Immature natural killer cell (primary cell): ENCODE data around the gene CBLB. TPM values are rescaled to one million over a fixed set of nuclear protein-coding genes. Genes with fewer than 3 reads are reported as not detected.

Source experiments
- DNase-seq, 3 donors: peaks; one replicate each; pipeline ENCODE4 v3.0.0; 2022; ENCODE audit warnings: mixed read lengths in 1 of 3
- H3K27ac Mint-ChIP-seq, 6 donors: one replicate each; pipeline ENCODE4 v1.8.0; 2020; ENCODE audit warnings: mixed read lengths in 6 of 6, mild to moderate bottlenecking in 5 of 6, inconsistent platforms in 4 of 6, moderate library complexity in 3 of 6
- H3K27me3 Mint-ChIP-seq, 3 donors: one replicate each; pipeline ENCODE4 v1.8.0; 2020 to 2021; ENCODE audit warnings: low read depth in 3 of 3, mild to moderate bottlenecking in 3 of 3, mixed read lengths in 3 of 3, moderate library complexity in 3 of 3, inconsistent platforms in 1 of 3
- H3K36me3 Mint-ChIP-seq, 3 donors: one replicate each; pipeline ENCODE4 v1.8.0; 2020; ENCODE audit warnings: mixed read lengths in 3 of 3, inconsistent platforms in 2 of 3, mild to moderate bottlenecking in 2 of 3
- H3K4me1 Mint-ChIP-seq, 2 donors: one replicate each; pipeline ENCODE4 v1.8.0; 2020; ENCODE audit warnings: inconsistent platforms in 2 of 2, mild to moderate bottlenecking in 2 of 2, mixed read lengths in 2 of 2, moderate library complexity in 1 of 2
- H3K4me3 Mint-ChIP-seq, 5 donors: one replicate each; pipeline ENCODE4 v1.8.0; 2020; ENCODE audit warnings: mild to moderate bottlenecking in 5 of 5, mixed read lengths in 5 of 5, inconsistent platforms in 3 of 5, moderate library complexity in 3 of 5
- H3K9me3 Mint-ChIP-seq, 6 donors: one replicate each; pipeline ENCODE4 v1.8.0; 2020; ENCODE audit warnings: mild to moderate bottlenecking in 6 of 6, mixed read lengths in 6 of 6, inconsistent platforms in 4 of 6, moderate library complexity in 3 of 6
- polyA plus RNA-seq, 3 donors: library from polyadenylated mRNA; unstranded; fragments of 300-500 nt; fragmentation: Illumina TruSeq; gene quantifications; one replicate each; pipeline ENCODE4 v1.2.3, GENCODE V29; 2021

CBLB gene
- polyA plus RNA-seq, 3 donors from 2014 or later = 27.7 to 62.4 (median 31.5) TPM

GRCh38 chr3:105800320-105800719 is 68.5 kb downstream of the CBLB start:
- DNase-seq = no peak
- H3K9me3 Mint-ChIP-seq = peaks cover 0 to 2% (median 0%) of the 10 kb centered on the region in 6 donors
- peak overlapping the region; percentile 14 to 77 (median 50) for H3K27ac Mint-ChIP-seq
- H3K4me3 Mint-ChIP-seq = no peak overlapping the region
- peaks cover 79 to 94% of the 10 kb centered on the region in 2 donors for H3K4me1 Mint-ChIP-seq
- peaks cover 0 to 11% (median 6%) of the 10 kb centered on the region in 3 donors for H3K36me3 Mint-ChIP-seq
- H3K27me3 Mint-ChIP-seq = peaks cover 0 to 2% (median 0%) of the 10 kb centered on the region in 3 donors

- Mint-ChIP-seq H3K9me3 (no peaks in the 10 kb centered on the region), H3K27me3 (no peaks in the 10 kb centered on the region), H3K27ac (peak overlapping the region; percentile 29 to 90 (median 56)), H3K4me3 (peak overlapping the region in 3 of 5 donors; percentile 17 to 22 (median 18)), H3K36me3 (peaks cover 0 to 5% (median 3%) of the 10 kb centered on the region in 3 donors), H3K4me1 (peaks cover 81 to 95% of the 10 kb centered on the region in 2 donors)
- DNase-seq = no peak
Observed at GRCh38 chr3:105799286-105799685, 69.5 kb downstream of the CBLB start.

GRCh38 chr3:105798381-105798934 is 70.4 kb downstream of the CBLB start:
- no peaks in the 10 kb centered on the region for H3K9me3 Mint-ChIP-seq
- H3K4me3 Mint-ChIP-seq = peak overlapping the region; percentile 17 to 52 (median 22)
- no peak for DNase-seq

GRCh38 chr3:105793040-105793439 is 75.8 kb downstream of the CBLB start:
- Mint-ChIP-seq H3K4me1 (peaks cover 82 to 91% of the 10 kb centered on the region in 2 donors), H3K27ac (peak overlapping the region; percentile 30 to 79 (median 50))

More at GRCh38 chr3:105798381-105798934, 70.4 kb downstream of the CBLB start:
- Mint-ChIP-seq H3K27me3 (no peaks in the 10 kb centered on the region), H3K27ac (peak overlapping the region; percentile 39 to 90 (median 69)), H3K36me3 (peaks cover 0 to 5% (median 4%) of the 10 kb centered on the region in 3 donors), H3K4me1 (peaks cover 82 to 98% of the 10 kb centered on the region in 2 donors)

GRCh38 chr3:105791919-105792786 is 76.7 kb downstream of the CBLB start:
- Mint-ChIP-seq H3K27ac (peak overlapping the region; percentile 50 to 79 (median 54)), H3K9me3 (no peaks in the 10 kb centered on the region), H3K36me3 (peaks cover 0 to 5% (median 4%) of the 10 kb centered on the region in 3 donors), H3K27me3 (no peaks in the 10 kb centered on the region), H3K4me1 (peaks cover 82 to 91% of the 10 kb centered on the region in 2 donors), H3K4me3 (peak overlapping the region in 1 of 5 donors; percentile 40)
- DNase-seq = no peak

More at GRCh38 chr3:105793040-105793439, 75.8 kb downstream of the CBLB start:
- Mint-ChIP-seq H3K27me3 (no peaks in the 10 kb centered on the region), H3K9me3 (no peaks in the 10 kb centered on the region), H3K36me3 (peaks cover 0 to 5% (median 4%) of the 10 kb centered on the region in 3 donors), H3K4me3 (peak overlapping the region in 1 of 5 donors; percentile 43)
- no peak for DNase-seq

GRCh38 chr3:105791131-105791530 is 77.7 kb downstream of the CBLB start:
- H3K9me3 Mint-ChIP-seq = no peaks in the 10 kb centered on the region
- peak overlapping the region in 5 of 6 donors; percentile 27 to 50 (median 42) for H3K27ac Mint-ChIP-seq
- H3K36me3 Mint-ChIP-seq = peaks cover 0 to 4% (median 3%) of the 10 kb centered on the region in 3 donors
- H3K27me3 Mint-ChIP-seq = no peaks in the 10 kb centered on the region
- H3K4me3 Mint-ChIP-seq = peak overlapping the region in 2 of 5 donors; percentile 25 to 32
- peaks cover 81 to 91% of the 10 kb centered on the region in 2 donors for H3K4me1 Mint-ChIP-seq
- no peak for DNase-seq

- H3K4me1 Mint-ChIP-seq = peaks cover 81 to 91% of the 10 kb centered on the region in 2 donors
Observed at GRCh38 chr3:105790534-105790933, 78.3 kb downstream of the CBLB start.

GRCh38 chr3:105788593-105788992 is 80.2 kb downstream of the CBLB start:
- no peak overlapping the region for H3K4me3 Mint-ChIP-seq
- no peaks in the 10 kb centered on the region for H3K27me3 Mint-ChIP-seq
- H3K36me3 Mint-ChIP-seq = peaks cover 0 to under 1% (median 0%) of the 10 kb centered on the region in 3 donors
- no peak for DNase-seq
- peaks cover 76 to 89% of the 10 kb centered on the region in 2 donors for H3K4me1 Mint-ChIP-seq
- no peaks in the 10 kb centered on the region for H3K9me3 Mint-ChIP-seq
- H3K27ac Mint-ChIP-seq = peak overlapping the region in 1 of 6 donors; percentile 34

More at GRCh38 chr3:105790534-105790933, 78.3 kb downstream of the CBLB start:
- H3K27me3 Mint-ChIP-seq = no peaks in the 10 kb centered on the region
- peak overlapping the region; percentile 3 to 68 (median 46) for H3K27ac Mint-ChIP-seq
- H3K9me3 Mint-ChIP-seq = no peaks in the 10 kb centered on the region
- peak overlapping the region in 2 of 5 donors; percentile 25 to 32 for H3K4me3 Mint-ChIP-seq
- DNase-seq = no peak
- H3K36me3 Mint-ChIP-seq = peaks cover 0 to 4% (median 0%) of the 10 kb centered on the region in 3 donors

- H3K27ac Mint-ChIP-seq = peak overlapping the region in 5 of 6 donors; percentile 20 to 49 (median 37)
- peaks cover 69 to 89% of the 10 kb centered on the region in 2 donors for H3K4me1 Mint-ChIP-seq
- H3K9me3 Mint-ChIP-seq = no peaks in the 10 kb centered on the region
- no peak for DNase-seq
- H3K36me3 Mint-ChIP-seq = peaks cover 0 to 4% (median 0%) of the 10 kb centered on the region in 3 donors
- no peaks in the 10 kb centered on the region for H3K27me3 Mint-ChIP-seq
- peak overlapping the region in 2 of 5 donors; percentile 8 to 75 for H3K4me3 Mint-ChIP-seq
Observed at GRCh38 chr3:105787453-105787852, 81.4 kb downstream of the CBLB start.

GRCh38 chr3:105786990-105787389 is 81.8 kb downstream of the CBLB start:
- Mint-ChIP-seq H3K9me3 (no peaks in the 10 kb centered on the region), H3K4me1 (peaks cover 67 to 89% of the 10 kb centered on the region in 2 donors), H3K27ac (peak overlapping the region in 4 of 6 donors; percentile 25 to 49 (median 42)), H3K4me3 (peak overlapping the region in 1 of 5 donors; percentile 75), H3K27me3 (no peaks in the 10 kb centered on the region), H3K36me3 (peaks cover 0 to 4% (median 2%) of the 10 kb centered on the region in 3 donors)
- no peak for DNase-seq

- Mint-ChIP-seq H3K36me3 (peaks cover 0 to 4% (median 4%) of the 10 kb centered on the region in 3 donors), H3K4me1 (peaks cover 69 to 89% of the 10 kb centered on the region in 2 donors), H3K27ac (peak overlapping the region in 5 of 6 donors; percentile 8 to 83 (median 57)), H3K27me3 (no peaks in the 10 kb centered on the region), H3K4me3 (peak overlapping the region in 3 of 5 donors; percentile 10 to 75 (median 39)), H3K9me3 (no peaks in the 10 kb centered on the region)
- no peak for DNase-seq
Observed at GRCh38 chr3:105786241-105786640, 82.6 kb downstream of the CBLB start.

GRCh38 chr3:105785803-105786202 is 83.0 kb downstream of the CBLB start:
- Mint-ChIP-seq H3K27me3 (no peaks in the 10 kb centered on the region), H3K4me1 (peaks cover 69 to 89% of the 10 kb centered on the region in 2 donors), H3K9me3 (no peaks in the 10 kb centered on the region), H3K4me3 (peak overlapping the region in 2 of 5 donors; percentile 15 to 75), H3K36me3 (peaks cover 0 to 4% (median 4%) of the 10 kb centered on the region in 3 donors), H3K27ac (peak overlapping the region in 5 of 6 donors; percentile 8 to 83 (median 62))
- no peak for DNase-seq

GRCh38 chr3:105783631-105784030 is 85.2 kb downstream of the CBLB start:
- H3K4me3 Mint-ChIP-seq = no peak overlapping the region

More at GRCh38 chr3:105783631-105784030, 85.2 kb downstream of the CBLB start:
- peak overlapping the region in 5 of 6 donors; percentile 2 to 84 (median 43) for H3K27ac Mint-ChIP-seq
- H3K27me3 Mint-ChIP-seq = no peaks in the 10 kb centered on the region
- peaks cover 62 to 88% of the 10 kb centered on the region in 2 donors for H3K4me1 Mint-ChIP-seq
- no peaks in the 10 kb centered on the region for H3K9me3 Mint-ChIP-seq
- H3K36me3 Mint-ChIP-seq = peaks cover 0 to 4% (median 4%) of the 10 kb centered on the region in 3 donors
- DNase-seq = no peak
